ENCODE data around the gene INKA1. TPM values are rescaled to one million over a fixed set of nuclear protein-coding genes. Genes with fewer than 3 reads are reported as not detected.
A peak's percentile ranks its signal among the peaks of the same experiment; 100 is the strongest.

INKA1 gene
- total RNA-seq, 1 donor from 2014 or later: 5.2 TPM

- no peak overlapping the region for H3K4me3 Mint-ChIP-seq (ENCODE audit: unreplicated experiment)
- no peaks in the 10 kb centered on the region for H3K27me3 Mint-ChIP-seq (ENCODE audit: unreplicated experiment)
- peaks cover 2% of the 10 kb centered on the region for H3K4me1 Mint-ChIP-seq (ENCODE audit: unreplicated experiment)
- DNase-seq (ENCODE audit: extremely low spot score, unreplicated experiment): peak; percentile 25
- no peak for TF ChIP-seq CTCF (IDR thresholded peaks at IDR 0.05)
- peaks cover 7% of the 10 kb centered on the region for H3K36me3 Mint-ChIP-seq (ENCODE audit: unreplicated experiment)
- H3K27ac Mint-ChIP-seq (ENCODE audit: unreplicated experiment): no peak overlapping the region
- no peaks in the 10 kb centered on the region for H3K9me3 Mint-ChIP-seq (ENCODE audit: unreplicated experiment)
Observed at GRCh38 chr3:49761661-49762060, 41.4 kb upstream of the INKA1 start.

- H3K27me3 Mint-ChIP-seq (ENCODE audit: unreplicated experiment): no peaks in the 10 kb centered on the region
- no peaks in the 10 kb centered on the region for H3K9me3 Mint-ChIP-seq (ENCODE audit: unreplicated experiment)
- no peak for DNase-seq (ENCODE audit: extremely low spot score, unreplicated experiment)
- H3K36me3 Mint-ChIP-seq (ENCODE audit: unreplicated experiment): peaks cover 7% of the 10 kb centered on the region
- no peaks in the 10 kb centered on the region for H3K4me1 Mint-ChIP-seq (ENCODE audit: unreplicated experiment)
- TF ChIP-seq CTCF (IDR thresholded peaks at IDR 0.05): no peak
- H3K4me3 Mint-ChIP-seq (ENCODE audit: unreplicated experiment): no peak overlapping the region
- no peak overlapping the region for H3K27ac Mint-ChIP-seq (ENCODE audit: unreplicated experiment)
Observed at GRCh38 chr3:49763981-49764380, 39.1 kb upstream of the INKA1 start.

GRCh38 chr3:49769286-49769915 is 33.7 kb upstream of the INKA1 start:
- H3K4me1 Mint-ChIP-seq (ENCODE audit: unreplicated experiment): peaks cover 14% of the 10 kb centered on the region
- no peak overlapping the region for H3K4me3 Mint-ChIP-seq (ENCODE audit: unreplicated experiment)
- H3K27me3 Mint-ChIP-seq (ENCODE audit: unreplicated experiment): no peaks in the 10 kb centered on the region
- H3K36me3 Mint-ChIP-seq (ENCODE audit: unreplicated experiment): peaks cover 8% of the 10 kb centered on the region
- no peak for DNase-seq (ENCODE audit: extremely low spot score, unreplicated experiment)
- TF ChIP-seq CTCF (IDR thresholded peaks at IDR 0.05): no peak
- no peak overlapping the region for H3K27ac Mint-ChIP-seq (ENCODE audit: unreplicated experiment)
- H3K9me3 Mint-ChIP-seq (ENCODE audit: unreplicated experiment): no peaks in the 10 kb centered on the region

GRCh38 chr3:49769926-49770325 is 33.1 kb upstream of the INKA1 start:
- Mint-ChIP-seq H3K4me3 (ENCODE audit: unreplicated experiment) (no peak overlapping the region), H3K4me1 (ENCODE audit: unreplicated experiment) (peaks cover 14% of the 10 kb centered on the region), H3K27me3 (ENCODE audit: unreplicated experiment) (no peaks in the 10 kb centered on the region), H3K36me3 (ENCODE audit: unreplicated experiment) (peaks cover 4% of the 10 kb centered on the region), H3K9me3 (ENCODE audit: unreplicated experiment) (no peaks in the 10 kb centered on the region), H3K27ac (ENCODE audit: unreplicated experiment) (no peak overlapping the region)
- no peak for DNase-seq (ENCODE audit: extremely low spot score, unreplicated experiment)
- TF ChIP-seq CTCF (IDR thresholded peaks at IDR 0.05): no peak

- Mint-ChIP-seq H3K4me3 (ENCODE audit: unreplicated experiment) (no peak overlapping the region), H3K36me3 (ENCODE audit: unreplicated experiment) (peaks cover 6% of the 10 kb centered on the region), H3K27me3 (ENCODE audit: unreplicated experiment) (no peaks in the 10 kb centered on the region), H3K4me1 (ENCODE audit: unreplicated experiment) (peaks cover 14% of the 10 kb centered on the region), H3K9me3 (ENCODE audit: unreplicated experiment) (no peaks in the 10 kb centered on the region), H3K27ac (ENCODE audit: unreplicated experiment) (no peak overlapping the region)
- no peak for TF ChIP-seq CTCF (IDR thresholded peaks at IDR 0.05)
- DNase-seq (ENCODE audit: extremely low spot score, unreplicated experiment): no peak
Observed at GRCh38 chr3:49771340-49771938, 31.6 kb upstream of the INKA1 start.
